ENCODE measurements around the gene ECM2.

Gene ECM2

DNA sequence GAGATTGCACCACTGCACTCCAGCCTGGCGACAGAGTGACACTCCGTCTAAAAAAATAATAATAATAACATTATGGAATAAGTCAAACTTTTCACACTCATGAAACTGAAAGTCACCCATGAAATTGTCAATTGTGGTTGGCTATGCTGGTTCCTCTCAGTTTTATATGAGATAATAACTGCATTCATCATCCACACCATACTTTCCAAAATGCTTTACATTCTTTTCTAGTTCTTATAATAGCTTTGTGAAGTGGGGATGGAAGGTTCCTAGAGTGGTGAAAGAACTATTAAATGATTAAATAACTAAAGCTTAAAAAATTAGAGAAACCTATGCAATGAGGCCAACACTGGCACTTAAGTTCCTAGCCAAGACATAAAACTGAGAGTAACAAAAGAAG, 40.9 kb downstream of the ECM2 start:
- H3K79me2 ChIP-seq (ENCODE audit: insufficient read depth, low read length): no peaks in the 10 kb centered on the region
- H3K36me3 ChIP-seq (ENCODE audit: insufficient read depth, low read length): no peaks in the 10 kb centered on the region
- no peak for ATAC-seq (ENCODE audit: insufficient read depth, low read depth)
- H3K9me3 ChIP-seq (ENCODE audit: insufficient read depth, low read length, severe bottlenecking): no peaks in the 10 kb centered on the region
- no peaks in the 10 kb centered on the region for H3K4me1 ChIP-seq (ENCODE audit: insufficient read depth, low read length)
- no peak overlapping the region for H3K4me2 ChIP-seq (ENCODE audit: insufficient read depth, low read length)
- H4K20me1 ChIP-seq (ENCODE audit: insufficient read depth, low read length): no peaks in the 10 kb centered on the region
- H2AFZ ChIP-seq (ENCODE audit: low read depth, low read length): no peak overlapping the region
- no peak for TF ChIP-seq EZH2 (IDR thresholded peaks at IDR 0.05; ENCODE audit: borderline replicate concordance, low read depth, low read length, severe bottlenecking)
- TF ChIP-seq, protein P1, sequence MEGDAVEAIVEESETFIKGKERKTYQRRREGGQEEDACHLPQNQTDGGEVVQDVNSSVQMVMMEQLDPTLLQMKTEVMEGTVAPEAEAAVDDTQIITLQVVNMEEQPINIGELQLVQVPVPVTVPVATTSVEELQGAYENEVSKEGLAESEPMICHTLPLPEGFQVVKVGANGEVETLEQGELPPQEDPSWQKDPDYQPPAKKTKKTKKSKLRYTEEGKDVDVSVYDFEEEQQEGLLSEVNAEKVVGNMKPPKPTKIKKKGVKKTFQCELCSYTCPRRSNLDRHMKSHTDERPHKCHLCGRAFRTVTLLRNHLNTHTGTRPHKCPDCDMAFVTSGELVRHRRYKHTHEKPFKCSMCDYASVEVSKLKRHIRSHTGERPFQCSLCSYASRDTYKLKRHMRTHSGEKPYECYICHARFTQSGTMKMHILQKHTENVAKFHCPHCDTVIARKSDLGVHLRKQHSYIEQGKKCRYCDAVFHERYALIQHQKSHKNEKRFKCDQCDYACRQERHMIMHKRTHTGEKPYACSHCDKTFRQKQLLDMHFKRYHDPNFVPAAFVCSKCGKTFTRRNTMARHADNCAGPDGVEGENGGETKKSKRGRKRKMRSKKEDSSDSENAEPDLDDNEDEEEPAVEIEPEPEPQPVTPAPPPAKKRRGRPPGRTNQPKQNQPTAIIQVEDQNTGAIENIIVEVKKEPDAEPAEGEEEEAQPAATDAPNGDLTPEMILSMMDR (IDR thresholded peaks at IDR 0.05; ENCODE audit: borderline replicate concordance, extremely low read depth, low read length, poor library complexity, severe bottlenecking): no peak
- no peak overlapping the region for H3K4me3 ChIP-seq (ENCODE audit: low read depth in 1 of 2, low read length in 2 of 2)
- H3K9ac ChIP-seq (ENCODE audit: low read depth, low read length): no peak overlapping the region
- DNase-seq: no peak
- no peak overlapping the region for H3K27ac ChIP-seq (ENCODE audit: low read length)
- no peaks in the 10 kb centered on the region for H3K27me3 ChIP-seq (ENCODE audit: insufficient read depth, low read length, poor library complexity)

DNA sequence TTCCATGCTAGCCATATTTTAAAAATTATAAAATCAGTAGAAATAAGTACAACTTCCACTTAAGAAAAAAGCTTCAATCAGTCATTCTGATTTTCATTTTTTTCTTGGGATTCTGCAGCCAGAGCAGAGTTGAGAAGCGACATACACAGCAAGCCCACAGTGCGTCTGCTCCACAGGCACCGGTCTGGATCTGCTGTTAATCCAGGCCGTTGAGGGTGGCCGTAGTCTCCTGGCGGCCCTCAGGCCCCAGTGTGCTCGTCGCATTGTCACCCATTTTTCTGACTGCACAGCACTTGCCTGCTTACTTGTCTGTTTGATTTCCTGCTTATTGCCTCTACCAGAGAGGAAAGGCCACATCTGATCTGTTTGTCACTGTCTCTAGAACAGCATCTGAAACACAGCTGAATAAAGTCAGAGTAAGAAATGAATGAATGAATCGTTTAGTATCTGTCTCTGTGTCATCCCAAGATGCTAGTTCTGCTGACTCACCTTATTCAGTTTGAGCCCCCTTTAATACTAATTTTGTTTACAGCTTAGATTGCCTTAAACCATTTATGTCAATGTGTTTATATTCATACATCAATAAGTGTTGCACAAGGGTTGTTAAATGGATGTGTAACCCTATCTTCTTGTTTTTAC, 41.9 kb downstream of the ECM2 start:
- Histone ChIP-seq H2AFZ (ENCODE audit: low read depth, low read length) (no peak overlapping the region), H3K4me2 (ENCODE audit: insufficient read depth, low read length) (no peak overlapping the region), H3K27me3 (ENCODE audit: insufficient read depth, low read length, poor library complexity) (no peaks in the 10 kb centered on the region), H3K79me2 (ENCODE audit: insufficient read depth, low read length) (no peaks in the 10 kb centered on the region), H3K4me3 (ENCODE audit: low read depth in 1 of 2, low read length in 2 of 2) (no peak overlapping the region), H3K4me1 (ENCODE audit: insufficient read depth, low read length) (no peaks in the 10 kb centered on the region), H3K36me3 (ENCODE audit: insufficient read depth, low read length) (no peaks in the 10 kb centered on the region), H4K20me1 (ENCODE audit: insufficient read depth, low read length) (no peaks in the 10 kb centered on the region), H3K9ac (ENCODE audit: low read depth, low read length) (no peak overlapping the region), H3K9me3 (ENCODE audit: insufficient read depth, low read length, severe bottlenecking) (no peaks in the 10 kb centered on the region), H3K27ac (ENCODE audit: low read length) (no peak overlapping the region)
- TF ChIP-seq EZH2 (IDR thresholded peaks at IDR 0.05; ENCODE audit: borderline replicate concordance, low read depth, low read length, severe bottlenecking): no peak
- TF ChIP-seq, protein P1 (IDR thresholded peaks at IDR 0.05; ENCODE audit: borderline replicate concordance, extremely low read depth, low read length, poor library complexity, severe bottlenecking): no peak
- DNase-seq (no peak), ATAC-seq (ENCODE audit: insufficient read depth, low read depth) (no peak)

DNA sequence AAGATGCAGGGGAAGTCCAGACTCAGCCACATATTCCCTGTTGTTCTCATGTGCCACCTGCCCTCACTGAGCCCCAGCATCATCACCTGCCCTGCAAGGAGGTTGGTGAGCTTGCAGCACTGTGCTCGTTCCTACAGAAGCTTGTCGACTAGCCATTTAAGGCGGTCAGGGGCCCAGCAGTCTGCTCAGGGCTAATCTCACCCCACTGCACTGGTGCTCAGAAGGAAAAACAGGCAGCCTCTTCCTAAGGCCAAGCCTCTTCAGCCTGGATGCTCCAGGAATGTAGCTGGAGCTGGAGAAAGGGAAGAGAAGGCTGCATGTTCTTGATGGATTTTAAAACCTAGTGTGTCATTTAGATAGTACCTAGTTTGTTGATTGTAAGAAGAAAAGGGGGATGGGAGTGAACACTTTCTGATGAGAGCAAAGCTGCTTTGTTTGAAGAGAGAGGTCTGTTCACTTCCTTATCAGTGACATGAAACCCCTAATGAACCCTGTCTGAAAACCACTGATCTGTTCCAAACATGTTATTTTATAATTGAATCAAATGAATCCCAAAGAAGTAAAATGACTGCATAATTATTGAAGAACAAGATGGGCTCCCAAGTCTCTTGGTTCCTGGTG, 42.9 kb downstream of the ECM2 start:
- DNase-seq (no peak), ATAC-seq (ENCODE audit: insufficient read depth, low read depth) (no peak)
- Histone ChIP-seq H2AFZ (ENCODE audit: low read depth, low read length) (no peak overlapping the region), H3K27me3 (ENCODE audit: insufficient read depth, low read length, poor library complexity) (no peaks in the 10 kb centered on the region), H3K4me3 (ENCODE audit: low read depth in 1 of 2, low read length in 2 of 2) (no peak overlapping the region), H4K20me1 (ENCODE audit: insufficient read depth, low read length) (no peaks in the 10 kb centered on the region), H3K27ac (ENCODE audit: low read length) (no peak overlapping the region), H3K9me3 (ENCODE audit: insufficient read depth, low read length, severe bottlenecking) (no peaks in the 10 kb centered on the region), H3K79me2 (ENCODE audit: insufficient read depth, low read length) (no peaks in the 10 kb centered on the region), H3K4me1 (ENCODE audit: insufficient read depth, low read length) (no peaks in the 10 kb centered on the region), H3K9ac (ENCODE audit: low read depth, low read length) (no peak overlapping the region), H3K4me2 (ENCODE audit: insufficient read depth, low read length) (no peak overlapping the region), H3K36me3 (ENCODE audit: insufficient read depth, low read length) (no peaks in the 10 kb centered on the region)
- TF ChIP-seq, protein P1 (IDR thresholded peaks at IDR 0.05; ENCODE audit: borderline replicate concordance, extremely low read depth, low read length, poor library complexity, severe bottlenecking): no peak
- no peak for TF ChIP-seq EZH2 (IDR thresholded peaks at IDR 0.05; ENCODE audit: borderline replicate concordance, low read depth, low read length, severe bottlenecking)
